Measurements from ENCODE around the gene GSE1.

GSE1 gene

GRCh38 chr16:85619101-85619891 lies 6.2 kb downstream of the GSE1 start:
- Histone ChIP-seq H3K9me2 (replicated peaks; ENCODE audit: control insufficient read depth, low read length) (no peaks in the 10 kb centered on the region), H3K4me2 (ENCODE audit: low read length) (no peak overlapping the region), H3K9me3 (ENCODE audit: control insufficient read depth, insufficient read depth, low read length) (no peaks in the 10 kb centered on the region), H3K27me3 (ENCODE audit: control insufficient read depth, low read length) (no peaks in the 10 kb centered on the region), H4K20me1 (ENCODE audit: control insufficient read depth, insufficient read depth, low read depth, low read length) (peaks cover 41% of the 10 kb centered on the region), H3F3A (ENCODE audit: control insufficient read depth, insufficient read depth) (peaks cover 4% of the 10 kb centered on the region), H3K27ac (ENCODE audit: low read depth, low read length) (no peak overlapping the region), H3K79me2 (ENCODE audit: control insufficient read depth, low read length) (peaks cover 98% of the 10 kb centered on the region), H3K36me3 (ENCODE audit: control insufficient read depth, low read length) (peaks cover 16% of the 10 kb centered on the region), H3K4me1 (ENCODE audit: control insufficient read depth, low read length) (peaks cover 31% of the 10 kb centered on the region), H3K4me3 (ENCODE audit: low read length) (no peak overlapping the region)
- no peak for TF ChIP-seq EZH2phosphoT487 (IDR thresholded peaks at IDR 0.05; ENCODE audit: borderline replicate concordance, low read length)
- TF ChIP-seq CTCF (IDR thresholded peaks at IDR 0.05; ENCODE audit: low read depth, low read length, poor library complexity, severe bottlenecking) = no peak

GRCh38 chr16:85620374-85620773 lies 7.3 kb downstream of the GSE1 start:
- H3K27ac ChIP-seq (ENCODE audit: low read depth, low read length) = no peak overlapping the region
- no peaks in the 10 kb centered on the region for H3K27me3 ChIP-seq (ENCODE audit: control insufficient read depth, low read length)
- TF ChIP-seq EZH2phosphoT487 (IDR thresholded peaks at IDR 0.05; ENCODE audit: borderline replicate concordance, low read length) = no peak
- TF ChIP-seq CTCF (IDR thresholded peaks at IDR 0.05; ENCODE audit: low read depth, low read length, poor library complexity, severe bottlenecking) = no peak
- H3K9me3 ChIP-seq (ENCODE audit: control insufficient read depth, insufficient read depth, low read length) = no peaks in the 10 kb centered on the region
- H3K36me3 ChIP-seq (ENCODE audit: control insufficient read depth, low read length) = peaks cover 16% of the 10 kb centered on the region
- H3K79me2 ChIP-seq (ENCODE audit: control insufficient read depth, low read length) = peaks cover 98% of the 10 kb centered on the region
- H3K4me3 ChIP-seq (ENCODE audit: low read length) = no peak overlapping the region
- H3K4me2 ChIP-seq (ENCODE audit: low read length) = no peak overlapping the region
- H3K9me2 ChIP-seq (replicated peaks; ENCODE audit: control insufficient read depth, low read length) = no peaks in the 10 kb centered on the region
- peaks cover 20% of the 10 kb centered on the region for H3K4me1 ChIP-seq (ENCODE audit: control insufficient read depth, low read length)
- peaks cover 37% of the 10 kb centered on the region for H4K20me1 ChIP-seq (ENCODE audit: control insufficient read depth, insufficient read depth, low read depth, low read length)
- peaks cover 3% of the 10 kb centered on the region for H3F3A ChIP-seq (ENCODE audit: control insufficient read depth, insufficient read depth)

- Histone ChIP-seq H3K9me2 (replicated peaks; ENCODE audit: control insufficient read depth, low read length) (no peaks in the 10 kb centered on the region), H4K20me1 (ENCODE audit: control insufficient read depth, insufficient read depth, low read depth, low read length) (peaks cover 28% of the 10 kb centered on the region), H3K4me1 (ENCODE audit: control insufficient read depth, low read length) (peaks cover 5% of the 10 kb centered on the region), H3K79me2 (ENCODE audit: control insufficient read depth, low read length) (peaks cover 99% of the 10 kb centered on the region), H3K27ac (ENCODE audit: low read depth, low read length) (no peak overlapping the region), H3K27me3 (ENCODE audit: control insufficient read depth, low read length) (no peaks in the 10 kb centered on the region), H3K4me3 (ENCODE audit: low read length) (no peak overlapping the region), H3K36me3 (ENCODE audit: control insufficient read depth, low read length) (peaks cover 14% of the 10 kb centered on the region), H3F3A (ENCODE audit: control insufficient read depth, insufficient read depth) (no peaks in the 10 kb centered on the region), H3K4me2 (ENCODE audit: low read length) (no peak overlapping the region), H3K9me3 (ENCODE audit: control insufficient read depth, insufficient read depth, low read length) (no peaks in the 10 kb centered on the region)
- TF ChIP-seq CTCF (IDR thresholded peaks at IDR 0.05; ENCODE audit: low read depth, low read length, poor library complexity, severe bottlenecking) (no peak), EZH2phosphoT487 (IDR thresholded peaks at IDR 0.05; ENCODE audit: borderline replicate concordance, low read length) (no peak)
Measured at GRCh38 chr16:85621698-85622428, 8.7 kb downstream of the GSE1 start.

Data from DOHH2 (cell line).